Measurements from ENCODE around the gene FBXO22. TPM values are rescaled to one million over a fixed set of nuclear protein-coding genes. Genes with fewer than 3 reads are reported as not detected.

Gene FBXO22
- total RNA-seq, 1 donor from 2014 or later = 40.6 TPM

- peak overlapping the region; percentile 84 for H3K27ac Mint-ChIP-seq
- peaks cover 17% of the 10 kb centered on the region for H3K9me3 Mint-ChIP-seq
- no peak for DNase-seq (ENCODE audit: low spot score in 2 of 2, unreplicated experiment in 2 of 2)
- peaks cover 15% of the 10 kb centered on the region for H3K4me1 Mint-ChIP-seq
- TF ChIP-seq CTCF (IDR thresholded peaks at IDR 0.05; ENCODE audit: unreplicated experiment) = no peak
- peaks cover 12% of the 10 kb centered on the region for H3K36me3 Mint-ChIP-seq
- no peaks in the 10 kb centered on the region for H3K27me3 Mint-ChIP-seq (ENCODE audit: low read depth)
- no peak overlapping the region for H3K4me3 Mint-ChIP-seq
These were observed 85.4 kb downstream of the FBXO22 start for GRCh38 chr15:75989045-75989444.

GRCh38 chr15:75989875-75990274 lies 86.2 kb downstream of the FBXO22 start:
- Mint-ChIP-seq H3K4me1 (peaks cover 15% of the 10 kb centered on the region), H3K27ac (peak overlapping the region; percentile 84), H3K36me3 (peaks cover 20% of the 10 kb centered on the region), H3K4me3 (no peak overlapping the region), H3K9me3 (peaks cover 25% of the 10 kb centered on the region), H3K27me3 (ENCODE audit: low read depth) (no peaks in the 10 kb centered on the region)
- no peak for TF ChIP-seq CTCF (IDR thresholded peaks at IDR 0.05; ENCODE audit: unreplicated experiment)
- DNase-seq (ENCODE audit: low spot score in 2 of 2, unreplicated experiment in 2 of 2) = no peak

Other genes with a start within 250 kb of the FBXO22 start
- 11.3 to 11.8 TPM (median 11.4 TPM) in 3 replicates for gene CSPG4, start 191.0 kb upstream of the FBXO22 start, total RNA-seq
- gene UBE2Q2, start 60.4 kb upstream of the FBXO22 start, total RNA-seq = 30.1 to 32.0 TPM (median 31.6 TPM) in 3 replicates
- gene NRG4, start 108.5 kb downstream of the FBXO22 start, total RNA-seq = 7.6 to 8.7 TPM (median 7.6 TPM) in 3 replicates
- 1.8 to 2.0 TPM (median 2.0 TPM) in 3 replicates for gene TMEM266, start 156.1 kb downstream of the FBXO22 start, total RNA-seq